ENCODE data around the gene ALDH3B2.

ALDH3B2 gene

GRCh38 chr11:67630228-67630942, 44.0 kb downstream of the ALDH3B2 start:
- no peak overlapping the region for H3K27ac ChIP-seq (ENCODE audit: extremely low read depth, low read depth, low read length)
- CTCF ChIA-PET = interaction anchor here (0.6 to 4.9 kb wide), 22 partner anchors 9 to 600 kb away, joined by 3 to 53 read pairs (median 4); partner anchors contain the start of gene TBX10
- H3K36me3 ChIP-seq (ENCODE audit: control insufficient read depth in 2 of 2, insufficient read depth in 1 of 2, low read length in 2 of 2) = no peaks in the 10 kb centered on the region
- POLR2A ChIA-PET = interaction anchor here (0.6 to 1.2 kb wide), 9 partner anchors 14 to 1501 kb away, joined by 3 to 9 read pairs (median 3); partner anchors contain the start of gene PPP1CA
- no peaks in the 10 kb centered on the region for H3K4me1 ChIP-seq (ENCODE audit: control insufficient read depth, insufficient read depth, low read length)
- H3K4me3 ChIP-seq (ENCODE audit: low read depth, low read length) = peak overlapping the region; percentile 70
- no peaks in the 10 kb centered on the region for H3K9me3 ChIP-seq (ENCODE audit: control insufficient read depth, insufficient read depth, low read depth, low read length)
- TF ChIP-seq OVOL3 (tag by site-specific recombination; IDR thresholded peaks at IDR 0.05) = no peak
- TF ChIP-seq GLIS2 (tag by site-specific recombination; IDR thresholded peaks at IDR 0.05) = peak; percentile 83
- TF ChIP-seq ZNF791 (tag by site-specific recombination; IDR thresholded peaks at IDR 0.05) = no peak
- no peak for TF ChIP-seq ZBTB6 (tag by site-specific recombination; IDR thresholded peaks at IDR 0.05)
- TF ChIP-seq KLF16 (tag by site-specific recombination; IDR thresholded peaks at IDR 0.05) = peak; percentile 69; the same call in 1 of the 2 replicates
- TF ChIP-seq ZNF610 (tag by site-specific recombination; IDR thresholded peaks at IDR 0.05; ENCODE audit: borderline replicate concordance) = peak; percentile 93
- peak; percentile 74 for TF ChIP-seq PRDM10 (tag by site-specific recombination; IDR thresholded peaks at IDR 0.05)
- TF ChIP-seq ZNF513 (tag by site-specific recombination; IDR thresholded peaks at IDR 0.05) = no peak
- TF ChIP-seq ZNF623 (tag by site-specific recombination; IDR thresholded peaks at IDR 0.05) = no peak
- TF ChIP-seq ZNF16 (tag by site-specific recombination; IDR thresholded peaks at IDR 0.05; ENCODE audit: low read depth) = no peak
- no peak for TF ChIP-seq REST (tag by site-specific recombination; IDR thresholded peaks at IDR 0.05)
- TF ChIP-seq ZNF677 (tag by site-specific recombination; IDR thresholded peaks at IDR 0.05) = no peak
- TF ChIP-seq ZSCAN18 (tag by site-specific recombination; IDR thresholded peaks at IDR 0.05) = no peak
- no peak for TF ChIP-seq ZIC2 (tag by site-specific recombination; IDR thresholded peaks at IDR 0.05)
- TF ChIP-seq ZNF132 (tag by site-specific recombination; IDR thresholded peaks at IDR 0.05; ENCODE audit: borderline replicate concordance) = no peak
- TF ChIP-seq KLF10 (tag by site-specific recombination; IDR thresholded peaks at IDR 0.05) = peak; percentile 94
- no peak for TF ChIP-seq ZNF585B (tag by site-specific recombination; IDR thresholded peaks at IDR 0.05)
- TF ChIP-seq ZNF174 (tag by site-specific recombination; IDR thresholded peaks at IDR 0.05) = no peak
- TF ChIP-seq ZNF169 (tag by site-specific recombination; IDR thresholded peaks at IDR 0.05) = no peak
- peak; percentile 96 for TF ChIP-seq ZXDB (tag by site-specific recombination; IDR thresholded peaks at IDR 0.05)
- no peak for TF ChIP-seq ZNF664 (tag by site-specific recombination; IDR thresholded peaks at IDR 0.05)
- TF ChIP-seq MZF1 (tag by site-specific recombination; IDR thresholded peaks at IDR 0.05; ENCODE audit: borderline replicate concordance) = no peak
- no peak for TF ChIP-seq ZNF514 (tag by site-specific recombination; IDR thresholded peaks at IDR 0.05)
- TF ChIP-seq ZNF600 (tag by site-specific recombination; IDR thresholded peaks at IDR 0.05) = peak; percentile 88
- no peak for TF ChIP-seq WT1 (tag by site-specific recombination; IDR thresholded peaks at IDR 0.05)
- TF ChIP-seq ELK4 (IDR thresholded peaks at IDR 0.05; ENCODE audit: borderline replicate concordance, low read depth, low read length) = no peak
